CD4-positive, CD25-positive, alpha-beta regulatory T cell (primary cell): ENCODE data around the gene DOLPP1. TPM values are rescaled to one million over a fixed set of nuclear protein-coding genes. Genes with fewer than 3 reads are reported as not detected.

Experiments
- ATAC-seq, 2 donors: fragments of 150-1000 bp; cut with Tn5 transposase; one replicate each; pipeline ENCODE4 v1.10.0; 2021; ENCODE audit warnings: low read depth in 2 of 2, moderate number of reproducible peaks in 2 of 2, moderate library complexity in 1 of 2
- DNase-seq, 3 donors: peaks; one replicate each; pipeline versions ENCODE4 v3.0.0 to v3.0.0-alpha.2; 2012 to 2022; ENCODE audit warnings: mixed read lengths in 1 of 3
- H3K27ac ChIP-seq: one replicate; pipeline ENCODE4 v1.7.0; 2013; ENCODE audit warnings: mild to moderate bottlenecking, low read length; ENCODE audit not compliant: insufficient read depth, poor library complexity, severe bottlenecking
- H3K27me3 ChIP-seq: one replicate; pipeline ENCODE4 v1.7.0; 2013; ENCODE audit warnings: low read length; ENCODE audit not compliant: control insufficient read depth, insufficient read depth
- H3K36me3 ChIP-seq: one replicate; pipeline ENCODE4 v1.7.0; 2013; ENCODE audit warnings: mild to moderate bottlenecking, low read length, moderate library complexity; ENCODE audit not compliant: control insufficient read depth, insufficient read depth
- H3K4me1 ChIP-seq: 2 replicates; pipeline ENCODE4 v1.7.0; 2013; ENCODE audit warnings: mild to moderate bottlenecking, low read length; ENCODE audit not compliant: insufficient read depth, control insufficient read depth, poor library complexity, severe bottlenecking
- H3K4me3 ChIP-seq: one replicate; pipeline ENCODE4 v1.7.0; 2013; ENCODE audit warnings: low read depth, mild to moderate bottlenecking, low read length, moderate library complexity
- H3K9me3 ChIP-seq, 2 experiments: 1 replicate in 1 of 2; 2 replicates in 1 of 2; pipeline ENCODE4 v1.7.0; 2013; ENCODE audit warnings: low read length in 2 of 2, mild to moderate bottlenecking in 1 of 2, moderate library complexity in 1 of 2; ENCODE audit not compliant: control insufficient read depth in 2 of 2
- H3K27ac Mint-ChIP-seq, 3 donors: one replicate each; pipeline ENCODE4 v1.8.0; 2020 to 2022; ENCODE audit warnings: mild to moderate bottlenecking in 3 of 3, mixed read lengths in 3 of 3, moderate library complexity in 2 of 3
- H3K27me3 Mint-ChIP-seq: one replicate; pipeline ENCODE4 v1.8.0; 2022; ENCODE audit warnings: mild to moderate bottlenecking, mixed read lengths
- H3K36me3 Mint-ChIP-seq: one replicate; pipeline ENCODE4 v1.8.0; 2020; ENCODE audit warnings: mixed read lengths
- H3K4me1 Mint-ChIP-seq, 4 donors: one replicate each; pipeline ENCODE4 v1.8.0; 2020 to 2022; ENCODE audit warnings: mixed read lengths in 4 of 4, mild to moderate bottlenecking in 1 of 4
- H3K4me3 Mint-ChIP-seq, 4 donors: one replicate each; pipeline ENCODE4 v1.8.0; 2020 to 2022; ENCODE audit warnings: mild to moderate bottlenecking in 4 of 4, mixed read lengths in 4 of 4, moderate library complexity in 3 of 4
- H3K9me3 Mint-ChIP-seq, 7 donors: one replicate each; pipeline ENCODE4 v1.8.0; 2020 to 2022; ENCODE audit warnings: mixed read lengths in 7 of 7, mild to moderate bottlenecking in 3 of 7, moderate library complexity in 2 of 7
- polyA plus RNA-seq, 4 donors: library from polyadenylated mRNA; unstranded; fragments of 300-500 nt; fragmentation: Illumina TruSeq; gene quantifications; one replicate each; pipeline ENCODE4 v1.2.3, GENCODE V29; 2021
- total RNA-seq: library from RNA; stranded (reverse); gene quantifications from one replicate; pipeline ENCODE4 v1.2.3, GENCODE V29; 2022

DOLPP1 gene
- total and polyA plus RNA-seq, 5 donors from 2014 or later: 3.9 to 9.3 (median 8.7) TPM

GRCh38 chr9:129058965-129059795 lies 21.7 kb upstream of the DOLPP1 start:
- Histone ChIP-seq H3K4me1 (no peaks in the 10 kb centered on the region), H3K27me3 (no peaks in the 10 kb centered on the region), H3K9me3 (no peaks in the 10 kb centered on the region), H3K4me3 (no peak overlapping the region), H3K27ac (no peak overlapping the region), H3K36me3 (peaks cover 37% of the 10 kb centered on the region)
- Mint-ChIP-seq H3K36me3 (peaks cover 16% of the 10 kb centered on the region), H3K4me3 (no peak overlapping the region), H3K27me3 (no peaks in the 10 kb centered on the region), H3K9me3 (peaks cover 0 to 1% (median 0%) of the 10 kb centered on the region in 7 donors), H3K27ac (no peak overlapping the region), H3K4me1 (peaks cover 0 to 2% (median 0%) of the 10 kb centered on the region in 4 donors)
- DNase-seq (no peak), ATAC-seq (no peak)

- Histone ChIP-seq H3K9me3 (no peaks in the 10 kb centered on the region), H3K4me3 (no peak overlapping the region), H3K27me3 (no peaks in the 10 kb centered on the region), H3K27ac (no peak overlapping the region), H3K4me1 (no peaks in the 10 kb centered on the region), H3K36me3 (peaks cover 38% of the 10 kb centered on the region)
- Mint-ChIP-seq H3K4me3 (no peak overlapping the region), H3K27ac (no peak overlapping the region), H3K4me1 (no peaks in the 10 kb centered on the region), H3K9me3 (peaks cover 0 to 1% (median 0%) of the 10 kb centered on the region in 7 donors), H3K27me3 (no peaks in the 10 kb centered on the region), H3K36me3 (peaks cover 10% of the 10 kb centered on the region)
- DNase-seq (no peak), ATAC-seq (no peak)
These were observed 20.8 kb upstream of the DOLPP1 start for GRCh38 chr9:129059796-129060785.

- peaks cover 15% of the 10 kb centered on the region for H3K36me3 Mint-ChIP-seq
- DNase-seq (no peak), ATAC-seq (no peak)
- Histone ChIP-seq H3K4me1 (no peaks in the 10 kb centered on the region), H3K27ac (no peak overlapping the region), H3K4me3 (no peak overlapping the region), H3K36me3 (peaks cover 39% of the 10 kb centered on the region), H3K9me3 (no peaks in the 10 kb centered on the region), H3K27me3 (no peaks in the 10 kb centered on the region)
- H3K4me1 Mint-ChIP-seq: no peaks in the 10 kb centered on the region
- peaks cover 0 to 1% (median 0%) of the 10 kb centered on the region in 7 donors for H3K9me3 Mint-ChIP-seq
- H3K27me3 Mint-ChIP-seq: no peaks in the 10 kb centered on the region
- no peak overlapping the region for H3K4me3 Mint-ChIP-seq
- no peak overlapping the region for H3K27ac Mint-ChIP-seq
These were observed 19.9 kb upstream of the DOLPP1 start for GRCh38 chr9:129060991-129061390.

- no peak overlapping the region for H3K27ac ChIP-seq
- no peaks in the 10 kb centered on the region for H3K4me1 ChIP-seq
- ATAC-seq (no peak), DNase-seq (no peak)
- H3K4me1 Mint-ChIP-seq: no peaks in the 10 kb centered on the region
- H3K4me3 Mint-ChIP-seq: no peak overlapping the region
- no peaks in the 10 kb centered on the region for H3K9me3 ChIP-seq
- H3K27me3 Mint-ChIP-seq: no peaks in the 10 kb centered on the region
- no peaks in the 10 kb centered on the region for H3K27me3 ChIP-seq
- H3K4me3 ChIP-seq: no peak overlapping the region
- H3K36me3 ChIP-seq: peaks cover 43% of the 10 kb centered on the region
- peaks cover 18% of the 10 kb centered on the region for H3K36me3 Mint-ChIP-seq
- peaks cover 0 to 1% (median 0%) of the 10 kb centered on the region in 7 donors for H3K9me3 Mint-ChIP-seq
- H3K27ac Mint-ChIP-seq: no peak overlapping the region
These were observed 17.9 kb upstream of the DOLPP1 start for GRCh38 chr9:129063061-129063460.

- H3K27ac ChIP-seq: no peak overlapping the region
- no peak for DNase-seq
- H3K4me1 Mint-ChIP-seq: peaks cover 0 to 14% (median 3%) of the 10 kb centered on the region in 4 donors
- no peaks in the 10 kb centered on the region for H3K9me3 ChIP-seq
- H3K27ac Mint-ChIP-seq: no peak overlapping the region
- H3K36me3 ChIP-seq: peaks cover 38% of the 10 kb centered on the region
- no peak overlapping the region for H3K4me3 ChIP-seq
- peaks cover 18% of the 10 kb centered on the region for H3K36me3 Mint-ChIP-seq
- peaks cover 12% of the 10 kb centered on the region for H3K4me1 ChIP-seq
- H3K27me3 Mint-ChIP-seq: no peaks in the 10 kb centered on the region
- H3K9me3 Mint-ChIP-seq: no peaks in the 10 kb centered on the region
- ATAC-seq: no peak
- no peaks in the 10 kb centered on the region for H3K27me3 ChIP-seq
- no peak overlapping the region for H3K4me3 Mint-ChIP-seq
These were observed 16.4 kb upstream of the DOLPP1 start for GRCh38 chr9:129064499-129064908.

- Mint-ChIP-seq H3K4me1 (peaks cover 0 to 32% (median 10%) of the 10 kb centered on the region in 4 donors), H3K4me3 (no peak overlapping the region), H3K27ac (peak overlapping the region; percentile 69 to 92 (median 88)), H3K9me3 (no peaks in the 10 kb centered on the region), H3K27me3 (no peaks in the 10 kb centered on the region), H3K36me3 (peaks cover 13% of the 10 kb centered on the region)
- peaks cover 33% of the 10 kb centered on the region for H3K4me1 ChIP-seq
- H3K9me3 ChIP-seq: no peaks in the 10 kb centered on the region
- no peak overlapping the region for H3K27ac ChIP-seq
- H3K36me3 ChIP-seq: peaks cover 26% of the 10 kb centered on the region
- H3K27me3 ChIP-seq: no peaks in the 10 kb centered on the region
- ATAC-seq (no peak), DNase-seq (no peak)
- no peak overlapping the region for H3K4me3 ChIP-seq
These were observed 12.8 kb upstream of the DOLPP1 start for GRCh38 chr9:129068110-129068509.

GRCh38 chr9:129068990-129069861 lies 11.7 kb upstream of the DOLPP1 start:
- Histone ChIP-seq H3K27ac (peak overlapping the region; percentile 23), H3K4me3 (no peak overlapping the region), H3K9me3 (no peaks in the 10 kb centered on the region), H3K4me1 (peaks cover 33% of the 10 kb centered on the region), H3K36me3 (peaks cover 22% of the 10 kb centered on the region), H3K27me3 (no peaks in the 10 kb centered on the region)
- peak overlapping the region; percentile 88 to 98 (median 92) for H3K27ac Mint-ChIP-seq
- no peaks in the 10 kb centered on the region for H3K9me3 Mint-ChIP-seq
- H3K36me3 Mint-ChIP-seq: peaks cover 8% of the 10 kb centered on the region
- no peaks in the 10 kb centered on the region for H3K27me3 Mint-ChIP-seq
- H3K4me3 Mint-ChIP-seq: peak overlapping the region in 3 of 4 donors; percentile 48 to 80 (median 78)
- ATAC-seq (peak; percentile 91 to 94), DNase-seq (peak in 2 of 3 donors; percentile 50 to 85)
- peaks cover 0 to 37% (median 12%) of the 10 kb centered on the region in 4 donors for H3K4me1 Mint-ChIP-seq
